NCI-H524 treated with DMSO at 0.1 percent for 48 hours (cell line): ENCODE measurements around the gene PARD3.
"Not testable (repeated sequence)": the region's sequence is repeated elsewhere in the genome, so short reads cannot be mapped to it uniquely, and the experiment has no call there.

Experiments used
- DNase-seq: peaks from one replicate; lab custom pipeline; 2025; lab: John Stamatoyannopoulos, UW

PARD3 gene

GRCh38 chr10:34715511-34716187, 99.4 kb downstream of the PARD3 start:
- DNase-seq = no peak

GRCh38 chr10:34713875-34714274, 101.2 kb downstream of the PARD3 start:
- DNase-seq = no peak

- no peak for DNase-seq
Observed at GRCh38 chr10:34711500-34711899, 103.6 kb downstream of the PARD3 start.

- DNase-seq = no peak
Observed at GRCh38 chr10:34710391-34710751, 104.7 kb downstream of the PARD3 start.

GRCh38 chr10:34709637-34710390, 105.3 kb downstream of the PARD3 start:
- no peak for DNase-seq

GRCh38 chr10:34707656-34708055, 107.4 kb downstream of the PARD3 start:
- DNase-seq = no peak

- DNase-seq = not testable (repeated sequence)
Observed at GRCh38 chr10:34706992-34707391, 108.1 kb downstream of the PARD3 start.

GRCh38 chr10:34706147-34706546, 108.9 kb downstream of the PARD3 start:
- DNase-seq = no peak

- DNase-seq = no peak
Observed at GRCh38 chr10:34705563-34705962, 109.5 kb downstream of the PARD3 start.

- no peak for DNase-seq
Observed at GRCh38 chr10:34704526-34705184, 110.4 kb downstream of the PARD3 start.

- no peak for DNase-seq
Observed at GRCh38 chr10:34702982-34703381, 112.1 kb downstream of the PARD3 start.

- DNase-seq = no peak
Observed at GRCh38 chr10:34702093-34702937, 112.8 kb downstream of the PARD3 start.

- DNase-seq = no peak
Observed at GRCh38 chr10:34701194-34701593, 113.9 kb downstream of the PARD3 start.

GRCh38 chr10:34700752-34701151, 114.3 kb downstream of the PARD3 start:
- DNase-seq = not testable (repeated sequence)

- no peak for DNase-seq
Observed at GRCh38 chr10:34699904-34700517, 115.1 kb downstream of the PARD3 start.

- no peak for DNase-seq
Observed at GRCh38 chr10:34698979-34699378, 116.1 kb downstream of the PARD3 start.

- no peak for DNase-seq
Observed at GRCh38 chr10:34698248-34698831, 116.8 kb downstream of the PARD3 start.

GRCh38 chr10:34697351-34698247, 117.5 kb downstream of the PARD3 start:
- no peak for DNase-seq

- no peak for DNase-seq
Observed at GRCh38 chr10:34696423-34696822, 118.7 kb downstream of the PARD3 start.

- DNase-seq = no peak
Observed at GRCh38 chr10:34690383-34691049, 124.6 kb downstream of the PARD3 start.
